IMR-90 (cell line): ENCODE data around the gene PILRA. TPM values are rescaled to one million over a fixed set of nuclear protein-coding genes. Genes with fewer than 3 reads are reported as not detected.

Experiments
- ATAC-seq: fragments of 200-7000 bp; cut with Tn5 transposase; 2 replicates; pipeline ENCODE4 v1.9.1; 2020; ENCODE audit warnings: low read depth, mild to moderate bottlenecking, moderate library complexity
- BruUV-seq: library from RNA; stranded (reverse); fragments of 400-500 nt; replicated peaks from 2 replicates; lab custom pipeline; 2021; lab: Mats Ljungman, UMichigan
- CTCF ChIA-PET: fragments of 300-600 bp; formaldehyde crosslinking; extraction: SDS; loops from one replicate; lab custom pipeline; 2021; ENCODE audit warnings: antibody characterized with exemption; lab: Yijun Ruan, JAX
- POLR2A ChIA-PET: fragments of 300-600 bp; sonication (Branson Sonifier 250); formaldehyde crosslinking; loops from one replicate; lab custom pipeline; 2022; ENCODE audit warnings: antibody characterized with exemption; ENCODE audit not compliant: unreplicated experiment; lab: Charles Lee
- DNase-seq: peaks from one replicate; pipeline ENCODE4 v3.0.0; 2013
- H2AFZ ChIP-seq: replicated peaks from 2 replicates; pipeline ENCODE3; 2013; ENCODE audit warnings: low read length, mild to moderate bottlenecking; ENCODE audit not compliant: poor library complexity
- H2AK5ac ChIP-seq: 2 replicates; pipeline ENCODE4 v1.6.1; 2013; ENCODE audit warnings: low read depth, low read length, inconsistent platforms
- H2AK9ac ChIP-seq: replicated peaks from 2 replicates; pipeline ENCODE3; 2013; ENCODE audit warnings: mild to moderate bottlenecking, low read depth, low read length, moderate library complexity; ENCODE audit not compliant: poor library complexity
- H2BK120ac ChIP-seq: 2 replicates; pipeline ENCODE4 v1.6.1; 2013; ENCODE audit warnings: low read depth, low read length, inconsistent platforms
- H2BK15ac ChIP-seq: 3 replicates; pipeline ENCODE4 v1.6.1; 2013; ENCODE audit warnings: low read depth, low read length, inconsistent platforms
- H2BK20ac ChIP-seq: 2 replicates; pipeline ENCODE4 v1.6.1; 2013; ENCODE audit warnings: low read depth, mild to moderate bottlenecking, inconsistent platforms, low read length, moderate library complexity
- H2BK5ac ChIP-seq: 2 replicates; pipeline ENCODE4 v1.6.1; 2013; ENCODE audit warnings: mild to moderate bottlenecking, low read depth, low read length, inconsistent platforms; ENCODE audit not compliant: poor library complexity, severe bottlenecking
- H3K14ac ChIP-seq: replicated peaks from 2 replicates; pipeline ENCODE4 v1.6.1; 2013; ENCODE audit warnings: low read depth, low read length, inconsistent platforms
- H3K18ac ChIP-seq: 2 replicates; pipeline ENCODE4 v1.6.1; 2013; ENCODE audit warnings: low read depth, low read length, control low read depth
- H3K23ac ChIP-seq: 2 replicates; pipeline ENCODE4 v1.6.1; 2013; ENCODE audit warnings: low read depth, low read length, inconsistent platforms
- H3K27ac ChIP-seq: 2 replicates; pipeline ENCODE4 v1.5.1; 2013; ENCODE audit warnings: mild to moderate bottlenecking, control low read depth, low read length; ENCODE audit not compliant: insufficient read depth
- H3K27me3 ChIP-seq: 2 replicates; pipeline ENCODE4 v1.6.1; 2013; ENCODE audit warnings: low read length; ENCODE audit not compliant: control insufficient read depth, insufficient read depth
- H3K36me3 ChIP-seq: 2 replicates; pipeline ENCODE4 v1.6.1; 2013; ENCODE audit warnings: low read length, mixed read lengths; ENCODE audit not compliant: control insufficient read depth, insufficient read depth
- H3K4ac ChIP-seq: 2 replicates; pipeline ENCODE4 v1.6.1; 2013; ENCODE audit warnings: low read depth, low read length, inconsistent platforms
- H3K4me1 ChIP-seq: 2 replicates; pipeline ENCODE4 v1.6.1; 2013; ENCODE audit warnings: low read length, mixed read lengths; ENCODE audit not compliant: control insufficient read depth, insufficient read depth
- H3K4me2 ChIP-seq: 2 replicates; pipeline ENCODE4 v1.6.1; 2013; ENCODE audit warnings: low read depth, mild to moderate bottlenecking, control low read depth, low read length, moderate library complexity
- H3K4me3 ChIP-seq: 2 replicates; pipeline ENCODE4 v1.5.1; 2013; ENCODE audit warnings: low read depth, mild to moderate bottlenecking, control low read depth, low read length, moderate library complexity; ENCODE audit not compliant: insufficient read depth
- H3K56ac ChIP-seq: 2 replicates; pipeline ENCODE4 v1.6.1; 2013; ENCODE audit warnings: low read length, inconsistent platforms; ENCODE audit not compliant: insufficient read depth; ENCODE audit errors: extremely low read depth
- H3K79me1 ChIP-seq, 2 experiments: 2 replicates each; pipeline ENCODE4 v1.6.1; 2013; ENCODE audit warnings: low read length in 2 of 2, inconsistent platforms in 1 of 2, low read depth in 1 of 2
- H3K9ac ChIP-seq: 2 replicates; pipeline ENCODE4 v1.6.1; 2013; ENCODE audit warnings: low read depth, low read length, control low read depth
- H3K9me1 ChIP-seq: 2 replicates; pipeline ENCODE4 v1.6.1; 2013; ENCODE audit warnings: low read length, inconsistent platforms; ENCODE audit not compliant: insufficient read depth
- H3K9me3 ChIP-seq: 2 replicates; pipeline ENCODE4 v1.6.1; 2013; ENCODE audit warnings: low read length; ENCODE audit not compliant: control insufficient read depth, insufficient read depth
- H4K20me1 ChIP-seq: 2 replicates; pipeline ENCODE4 v1.6.1; 2013; ENCODE audit warnings: low read length, inconsistent platforms; ENCODE audit not compliant: insufficient read depth
- H4K5ac ChIP-seq: 2 replicates; pipeline ENCODE4 v1.6.1; 2013; ENCODE audit warnings: mild to moderate bottlenecking, low read depth, low read length, control low read depth
- H4K8ac ChIP-seq, 2 experiments: 2 replicates each; pipeline ENCODE4 v1.6.1; 2013; ENCODE audit warnings: low read depth in 2 of 2, low read length in 2 of 2, control low read depth in 1 of 2, inconsistent platforms in 1 of 2
- H4K91ac ChIP-seq: 2 replicates; pipeline ENCODE4 v1.6.1; 2013; ENCODE audit warnings: low read depth, low read length, inconsistent platforms; ENCODE audit not compliant: insufficient read depth
- CEBPB ChIP-seq: IDR thresholded peaks from 2 replicates; pipeline ENCODE4 v1.6.1; 2012; ENCODE audit warnings: low read depth, low read length, improper control_type of control experiment
- CTCF ChIP-seq: conservative IDR thresholded peaks from 2 replicates; pipeline ENCODE4 v1.5.1; 2012; ENCODE audit warnings: mild to moderate bottlenecking, low read depth, low read length, improper control_type of control experiment
- FOS ChIP-seq: fragments of 150-350 bp; IDR thresholded peaks from 2 replicates; pipeline ENCODE4 v1.6.1; 2016; ENCODE audit warnings: low read depth, low read length
- MAFK ChIP-seq: IDR thresholded peaks from 2 replicates; pipeline ENCODE4 v1.6.1; 2012; ENCODE audit warnings: low read depth, low read length, improper control_type of control experiment
- MAZ ChIP-seq: IDR thresholded peaks from 2 replicates; pipeline ENCODE4 v1.6.1; 2012; ENCODE audit warnings: low read depth, mild to moderate bottlenecking, low read length, improper control_type of control experiment, moderate library complexity, borderline replicate concordance
- MXI1 ChIP-seq: IDR thresholded peaks from 2 replicates; pipeline ENCODE4 v1.6.1; 2012; ENCODE audit warnings: low read depth, mild to moderate bottlenecking, low read length, moderate library complexity, borderline replicate concordance
- POLR2A ChIP-seq: IDR thresholded peaks from 2 replicates; pipeline ENCODE4 v1.6.1; 2012; ENCODE audit warnings: mild to moderate bottlenecking, low read depth, low read length
- RAD21 ChIP-seq: IDR thresholded peaks from 2 replicates; pipeline ENCODE4 v1.6.1; 2012; ENCODE audit warnings: low read length, improper control_type of control experiment
- RCOR1 ChIP-seq: IDR thresholded peaks from 2 replicates; pipeline ENCODE4 v1.6.1; 2012; ENCODE audit warnings: mild to moderate bottlenecking, low read length, improper control_type of control experiment; ENCODE audit not compliant: insufficient replicate concordance
- RFX5 ChIP-seq: IDR thresholded peaks from 2 replicates; pipeline ENCODE4 v1.8.0; 2012; ENCODE audit warnings: low read depth, mild to moderate bottlenecking, low read length, moderate library complexity
- SMC3 ChIP-seq: fragments of 150-350 bp; IDR thresholded peaks from 2 replicates; pipeline ENCODE4 v1.6.1; 2016; ENCODE audit warnings: low read depth, mild to moderate bottlenecking, antibody characterized with exemption, low read length, moderate library complexity
- USF2 ChIP-seq: fragments of 150-350 bp; IDR thresholded peaks from 2 replicates; pipeline ENCODE4 v1.6.1; 2017; ENCODE audit warnings: mild to moderate bottlenecking, antibody characterized with exemption, low read length, low read depth
- WGBS, 2 experiments: methylation state at CpG; one replicate each; pipeline versions ENCODE4 v1.1.5 to v1.1.7; 2013; ENCODE audit warnings: missing lambda C conversion rate in 2 of 2; ENCODE audit not compliant: insufficient read length in 1 of 2; ENCODE audit errors: extremely low coverage in 2 of 2; 5-methylcytosine and 5-hydroxymethylcytosine counted together
- dilution Hi-C: fragments of 300-500 bp; cut with HindIII; formaldehyde crosslinking; loops from one replicate; pipeline ENCODE4 v1.14.3; 2018; ENCODE audit warnings: low sequenced_read_pairs; ENCODE audit not compliant: unreplicated experiment
- in situ Hi-C: fragments of 300-500 bp; cut with MboI; formaldehyde crosslinking; loops from 3 replicates; pipeline ENCODE4 v1.14.3; 2019; ENCODE audit warnings: low sequenced_read_pairs, inconsistent platforms, mixed read lengths
- intact Hi-C: fragments of 100-400 bp; cut with micrococcal nuclease; formaldehyde crosslinking; loops from 2 replicates; pipeline ENCODE4 v1.10.0; 2022
- polyA plus RNA-seq, 3 experiments: library from polyadenylated mRNA; depleted of rRNA; stranded (reverse); fragments of >200 nt; gene quantifications; 2 replicates each; pipeline ENCODE4 v1.2.3, GENCODE V29; 2012; ENCODE audit warnings: low replicate concordance in 1 of 3
- total RNA-seq: library from RNA; depleted of rRNA; stranded (reverse); fragments of >200 nt; gene quantifications from 2 replicates; pipeline ENCODE4 v1.2.3, GENCODE V29; 2012

The PILRA gene
- total and polyA plus RNA-seq, 2 of the 4 experiments (the other 2 are of a cell fraction) = 0.56 TPM; not detected in 1

GRCh38 chr7:100358027-100358856 is 15.0 kb upstream of the PILRA start, which contains the start of gene PILRB (continued):
- no peak for TF ChIP-seq MAZ

- dilution Hi-C loops = no loop called here
Observed at GRCh38 chr7:100358857-100359212, 14.5 kb upstream of the PILRA start.

More at GRCh38 chr7:100358857-100359212, 14.5 kb upstream of the PILRA start:
- no peaks in the 10 kb centered on the region for H3K27me3 ChIP-seq
- no peak overlapping the region for H3K9ac ChIP-seq
- H4K91ac ChIP-seq = no peak overlapping the region
- no peak overlapping the region for H2BK20ac ChIP-seq
- H3K79me1 ChIP-seq = peaks cover 0 to 3% of the 10 kb centered on the region in 2 experiments; a peak in 1 of 4 replicates
- H2BK15ac ChIP-seq = no peak overlapping the region
- no peaks in the 10 kb centered on the region for H3K4me1 ChIP-seq
- no peak overlapping the region for H4K8ac ChIP-seq
- ATAC-seq (no peak), DNase-seq (no peak)
- no peak overlapping the region for H3K4ac ChIP-seq
- intact Hi-C loops = no loop called here
- no peaks in the 10 kb centered on the region for H3K9me1 ChIP-seq
- no peak overlapping the region for H2BK120ac ChIP-seq
- WGBS, 2 experiments = no CpG with 5 or more reads among the region's 8 CpGs
- H3K4me3 ChIP-seq = no peak overlapping the region
- H3K36me3 ChIP-seq = peaks cover 68% of the 10 kb centered on the region
- no peaks in the 10 kb centered on the region for H3K9me3 ChIP-seq
- no peak overlapping the region for H2AFZ ChIP-seq
- no peak overlapping the region for H2AK5ac ChIP-seq
- H3K23ac ChIP-seq = no peak overlapping the region
- POLR2A ChIA-PET = no interaction called here
- TF ChIP-seq RAD21 (no peak), MAFK (no peak), MXI1 (no peak), CEBPB (no peak), FOS (no peak), USF2 (no peak), RCOR1 (no peak), POLR2A (no peak), RFX5 (no peak), CTCF (no peak), SMC3 (no peak)
- no peak overlapping the region for H3K14ac ChIP-seq
- no peak overlapping the region for H3K56ac ChIP-seq
- H4K20me1 ChIP-seq = no peaks in the 10 kb centered on the region
- no TSS peak for BruUV-seq
- no peak overlapping the region for H4K5ac ChIP-seq
- CTCF ChIA-PET = no interaction called here
- no peak overlapping the region for H2AK9ac ChIP-seq
- H3K27ac ChIP-seq = no peak overlapping the region
- no peak overlapping the region for H3K18ac ChIP-seq
- in situ Hi-C loops = no loop called here
- H3K4me2 ChIP-seq = no peak overlapping the region
- H2BK5ac ChIP-seq = no peak overlapping the region
